SK-N-SH (cell line): ENCODE results near the gene OGFOD1.

Source experiments
- EP300 ChIP-seq, 2 experiments: IDR thresholded peaks; 2 replicates each; pipeline versions ENCODE4 v1.4.0 to v1.6.1; 2012; ENCODE audit warnings: borderline replicate concordance in 1 of 2, low read depth in 1 of 2, low read length in 1 of 2
- MXI1 ChIP-seq: IDR thresholded peaks from 2 replicates; pipeline ENCODE4 v1.6.1; 2012; ENCODE audit warnings: mild to moderate bottlenecking, low read depth, low read length, improper control_type of control experiment
- RFX5 ChIP-seq: IDR thresholded peaks from 2 replicates; pipeline ENCODE4 v1.6.1; 2012; ENCODE audit warnings: mild to moderate bottlenecking, improper control_type of control experiment, low read length
- TEAD4 ChIP-seq: IDR thresholded peaks from 2 replicates; pipeline ENCODE4 v1.4.0; 2012; ENCODE audit warnings: mild to moderate bottlenecking, borderline replicate concordance; ENCODE audit not compliant: insufficient read depth
- TF ChIP-seq, protein P1 (sequence below): IDR thresholded peaks from 2 replicates; pipeline ENCODE4 v1.4.0; 2012; ENCODE audit warnings: low read depth, borderline replicate concordance

DNA sequence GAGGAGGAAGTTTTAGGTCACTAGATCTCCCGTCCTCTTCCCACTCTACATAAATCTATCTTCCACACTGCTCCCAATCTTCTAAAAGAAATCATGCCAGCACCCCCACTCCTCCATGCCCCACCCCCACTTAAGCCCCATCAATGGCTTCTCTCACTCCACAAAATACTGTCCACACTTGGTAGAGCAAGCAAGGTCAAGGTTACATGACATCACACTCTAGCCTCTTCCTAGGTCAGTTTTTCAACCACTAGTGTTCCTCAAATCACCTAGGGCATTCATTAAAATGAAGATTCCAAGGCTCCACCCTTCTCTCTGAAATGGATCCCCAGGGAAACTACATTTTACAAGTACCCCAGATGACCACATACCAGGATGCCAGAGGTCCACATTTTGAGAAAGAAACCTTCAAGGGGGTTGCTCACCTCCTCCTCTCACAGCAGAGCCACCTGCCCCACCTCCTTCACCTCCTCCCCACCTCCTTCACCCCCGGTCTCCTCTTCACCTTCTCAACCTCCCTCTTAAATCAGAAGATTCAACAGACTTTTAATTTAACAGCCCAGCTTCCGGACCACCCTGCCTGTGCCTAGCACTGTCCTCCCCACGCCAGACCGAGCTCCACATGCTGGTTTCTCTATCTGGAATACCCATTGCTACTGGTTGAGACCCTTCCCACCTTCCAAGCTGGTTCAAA lies 29.2 kb upstream of the OGFOD1 start:
- TF ChIP-seq MXI1 = no peak
- no peak for TF ChIP-seq EP300 (IDR thresholded peaks at IDR 0.05; ENCODE audit: borderline replicate concordance in 1 of 2, low read depth in 1 of 2, low read length in 1 of 2)
- TF ChIP-seq RFX5 = no peak
- no peak for TF ChIP-seq TEAD4
- TF ChIP-seq, protein P1, sequence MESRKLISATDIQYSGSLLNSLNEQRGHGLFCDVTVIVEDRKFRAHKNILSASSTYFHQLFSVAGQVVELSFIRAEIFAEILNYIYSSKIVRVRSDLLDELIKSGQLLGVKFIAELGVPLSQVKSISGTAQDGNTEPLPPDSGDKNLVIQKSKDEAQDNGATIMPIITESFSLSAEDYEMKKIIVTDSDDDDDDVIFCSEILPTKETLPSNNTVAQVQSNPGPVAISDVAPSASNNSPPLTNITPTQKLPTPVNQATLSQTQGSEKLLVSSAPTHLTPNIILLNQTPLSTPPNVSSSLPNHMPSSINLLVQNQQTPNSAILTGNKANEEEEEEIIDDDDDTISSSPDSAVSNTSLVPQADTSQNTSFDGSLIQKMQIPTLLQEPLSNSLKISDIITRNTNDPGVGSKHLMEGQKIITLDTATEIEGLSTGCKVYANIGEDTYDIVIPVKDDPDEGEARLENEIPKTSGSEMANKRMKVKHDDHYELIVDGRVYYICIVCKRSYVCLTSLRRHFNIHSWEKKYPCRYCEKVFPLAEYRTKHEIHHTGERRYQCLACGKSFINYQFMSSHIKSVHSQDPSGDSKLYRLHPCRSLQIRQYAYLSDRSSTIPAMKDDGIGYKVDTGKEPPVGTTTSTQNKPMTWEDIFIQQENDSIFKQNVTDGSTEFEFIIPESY = no peak
